Measurements from ENCODE around the gene DKK3.

DKK3 gene

DNA sequence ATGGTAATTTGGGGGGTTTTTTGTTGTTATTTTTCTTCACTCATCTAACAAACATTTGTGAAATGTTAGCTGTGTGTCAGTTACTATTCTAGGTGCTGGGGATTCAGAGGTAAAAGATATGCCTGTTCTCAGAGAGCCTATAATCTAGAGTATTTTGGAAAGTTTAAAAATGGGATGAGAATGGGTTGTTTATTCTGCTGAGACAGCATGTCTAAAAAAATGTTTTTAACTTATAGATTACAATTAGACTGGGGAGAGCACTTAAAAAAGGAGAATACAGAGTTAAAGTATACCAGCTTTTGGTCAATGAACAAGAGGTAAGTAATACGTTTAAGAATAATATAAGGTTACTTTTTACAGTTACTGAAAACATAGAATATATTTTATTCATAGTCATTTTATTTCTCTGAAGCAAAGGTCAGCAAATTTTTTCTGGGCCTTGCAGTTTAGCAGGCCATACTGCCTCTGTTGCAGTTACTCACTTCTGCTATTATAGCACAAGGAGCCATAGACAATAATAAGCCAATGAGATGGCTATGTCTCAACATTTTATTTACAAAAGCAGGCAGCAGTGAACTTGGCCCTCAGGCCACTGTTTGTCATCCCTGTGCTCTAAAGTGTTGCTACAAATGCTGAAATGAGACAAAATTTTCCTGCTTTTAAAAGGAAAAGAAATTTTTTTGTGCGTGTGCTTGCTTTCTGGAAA, 60.0 kb downstream of the DKK3 start:
- DNase-seq (ENCODE audit: extremely low read depth in 1 of 2, low read depth in 1 of 2), result no peak

- no peak for DNase-seq (ENCODE audit: extremely low read depth in 1 of 2, low read depth in 1 of 2)
These were observed 60.6 kb downstream of the DKK3 start for GRCh38 chr11:11947825-11948224.

GRCh38 chr11:11946878-11947277, 61.5 kb downstream of the DKK3 start:
- no peak for DNase-seq (ENCODE audit: extremely low read depth in 1 of 2, low read depth in 1 of 2)

DNA sequence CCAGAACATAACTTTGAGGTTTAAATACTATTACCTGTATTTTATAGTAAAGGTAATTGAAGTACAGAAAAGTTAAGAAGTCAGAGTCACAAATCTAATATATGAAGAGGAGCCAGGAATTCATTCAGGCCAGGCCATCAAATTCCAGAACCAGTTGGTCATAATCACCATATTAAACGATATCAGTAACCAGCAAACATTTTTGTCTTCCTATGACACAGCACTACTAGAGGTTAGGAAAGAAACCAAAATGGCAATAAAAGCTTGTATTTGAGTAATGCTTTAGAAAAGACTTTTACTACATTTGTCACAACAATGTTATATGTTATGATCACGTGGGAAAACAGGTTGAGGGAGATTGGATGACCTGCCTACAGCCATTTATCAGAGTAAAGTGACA, 62.2 kb downstream of the DKK3 start:
- no peak for DNase-seq (ENCODE audit: extremely low read depth in 1 of 2, low read depth in 1 of 2)

DNA sequence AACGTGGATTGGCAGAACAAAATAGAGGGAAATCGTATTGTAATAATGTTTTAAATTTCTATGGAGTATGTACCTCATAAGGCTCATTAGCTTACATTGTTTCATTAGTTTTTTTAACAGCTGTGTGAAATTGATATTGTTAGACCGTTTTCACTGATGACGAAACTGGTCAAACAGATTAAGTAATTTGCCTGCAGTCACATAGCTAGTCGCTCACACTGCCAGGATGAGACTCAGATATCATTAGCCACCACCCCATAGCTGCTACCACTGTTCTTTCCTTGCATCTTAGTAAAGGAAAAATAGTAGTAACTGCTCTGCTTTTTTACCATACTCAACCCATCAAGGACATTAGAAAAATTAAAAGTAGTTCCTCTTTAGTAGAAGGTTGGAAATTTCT, 64.0 kb downstream of the DKK3 start:
- DNase-seq (ENCODE audit: extremely low read depth in 1 of 2, low read depth in 1 of 2), result no peak

- DNase-seq (ENCODE audit: extremely low read depth in 1 of 2, low read depth in 1 of 2), result no peak
These were observed 65.8 kb downstream of the DKK3 start for GRCh38 chr11:11942668-11943067.

GRCh38 chr11:11940551-11940950, 67.9 kb downstream of the DKK3 start:
- no peak for DNase-seq (ENCODE audit: extremely low read depth in 1 of 2, low read depth in 1 of 2)

GRCh38 chr11:11937957-11938356, 70.5 kb downstream of the DKK3 start:
- no peak for DNase-seq (ENCODE audit: extremely low read depth in 1 of 2, low read depth in 1 of 2)

DNA sequence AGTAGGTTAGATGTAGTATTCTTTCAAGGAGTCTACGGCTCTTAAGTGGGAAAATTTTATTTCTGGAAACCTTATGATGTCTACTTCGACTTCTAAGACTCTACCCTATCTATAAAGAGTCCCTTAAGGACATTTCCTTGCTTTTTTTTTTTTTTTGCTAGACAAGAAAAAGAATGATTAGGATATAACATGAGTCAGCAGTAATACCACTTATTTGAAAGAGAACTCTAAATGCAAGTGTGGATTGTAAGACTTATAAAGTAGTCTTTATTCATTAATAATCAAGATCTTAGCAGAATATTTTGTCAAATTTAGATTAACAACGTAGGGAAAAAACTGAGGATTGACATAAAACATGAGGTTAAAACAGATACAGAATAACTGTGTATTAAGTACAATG, 71.0 kb downstream of the DKK3 start:
- no peak for DNase-seq (ENCODE audit: extremely low read depth in 1 of 2, low read depth in 1 of 2)

DNA sequence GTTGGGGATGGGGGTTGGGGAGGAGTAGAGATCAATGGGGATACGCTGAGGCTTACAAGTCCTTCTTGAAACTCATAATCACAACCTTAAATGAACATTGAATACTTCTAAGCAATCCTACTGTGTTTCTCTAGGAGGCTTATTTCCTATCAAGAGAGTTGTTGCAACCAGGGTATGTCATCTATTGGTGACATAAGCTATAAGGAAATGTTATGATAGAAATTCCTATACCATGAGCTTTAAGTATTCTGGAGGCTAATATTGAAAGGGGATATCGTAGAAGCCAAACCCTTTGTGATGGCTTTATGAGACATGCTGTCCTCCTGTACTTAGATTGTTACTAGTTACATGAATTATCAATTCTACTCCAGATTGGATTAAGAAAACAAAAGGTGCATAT, 72.9 kb downstream of the DKK3 start:
- no peak for DNase-seq (ENCODE audit: extremely low read depth in 1 of 2, low read depth in 1 of 2)

GRCh38 chr11:11931461-11932055, 76.9 kb downstream of the DKK3 start:
- DNase-seq (ENCODE audit: extremely low read depth in 1 of 2, low read depth in 1 of 2), result no peak

DNA sequence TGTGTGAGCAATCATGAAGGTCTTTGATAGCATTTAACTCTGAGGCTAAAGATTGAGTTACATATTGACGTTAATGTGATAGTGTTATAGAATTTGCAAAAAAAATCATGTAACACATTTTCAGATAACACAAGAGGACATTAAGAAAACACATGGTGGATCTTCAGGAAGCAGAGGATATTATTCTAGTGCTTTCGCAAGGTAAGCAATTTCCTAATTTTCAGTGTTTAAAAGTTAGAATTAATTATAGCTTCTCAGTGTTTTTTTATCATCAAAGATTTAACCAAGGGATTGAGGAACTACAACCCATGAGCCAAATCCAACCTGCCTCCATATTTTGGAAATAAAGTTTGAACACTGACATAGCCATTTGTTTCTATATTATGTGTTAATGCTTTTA, 78.5 kb downstream of the DKK3 start:
- no peak for DNase-seq (ENCODE audit: extremely low read depth in 1 of 2, low read depth in 1 of 2)

DNA sequence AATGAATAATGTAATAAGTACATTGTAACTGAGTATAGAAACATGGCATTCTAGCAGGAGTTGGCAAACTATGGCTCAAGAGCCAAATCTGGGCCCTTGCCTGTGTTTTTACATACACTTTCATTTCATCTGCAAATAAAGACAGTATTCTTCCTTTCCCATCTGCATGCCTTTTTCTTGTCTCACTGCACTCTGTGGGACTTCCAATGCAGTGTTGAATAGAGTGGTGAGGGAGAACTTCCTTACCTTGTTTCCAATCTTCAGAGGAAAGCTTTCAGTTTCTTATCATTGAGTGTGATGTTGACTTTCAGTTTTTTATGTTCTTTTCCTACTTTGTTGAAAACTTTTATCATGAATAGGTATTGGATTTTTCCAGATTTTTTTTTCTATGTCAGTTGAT, 84.6 kb downstream of the DKK3 start:
- DNase-seq (ENCODE audit: extremely low read depth in 1 of 2, low read depth in 1 of 2), result no peak

- no peak for DNase-seq (ENCODE audit: extremely low read depth in 1 of 2, low read depth in 1 of 2)
These were observed 91.4 kb downstream of the DKK3 start for GRCh38 chr11:11916981-11917399.

DNA sequence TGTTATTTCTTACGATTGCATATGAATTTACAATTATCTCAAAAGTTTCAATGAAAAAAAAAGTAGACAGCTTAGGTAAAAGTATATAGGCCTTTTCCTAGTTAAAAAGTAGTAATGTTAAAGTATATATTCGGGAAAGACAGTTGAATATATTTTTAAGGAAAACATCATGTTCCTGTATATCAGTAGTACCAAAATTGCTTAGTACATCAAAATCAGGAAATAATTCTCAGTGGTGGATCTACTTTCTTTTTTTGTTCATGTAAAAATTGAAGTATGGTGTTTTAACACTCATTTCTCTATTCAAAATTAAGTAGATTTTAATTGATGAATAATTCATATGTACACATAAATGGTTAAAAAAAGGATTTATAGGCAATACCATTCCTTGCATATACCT, 92.8 kb downstream of the DKK3 start:
- no peak for DNase-seq (ENCODE audit: extremely low read depth in 1 of 2, low read depth in 1 of 2)

GRCh38 chr11:11913395-11913794, 95.0 kb downstream of the DKK3 start:
- no peak for DNase-seq (ENCODE audit: extremely low read depth in 1 of 2, low read depth in 1 of 2)
